Fibroblast of mammary gland (primary cell): ENCODE results near the gene MRPS21.

Experiments
- DNase-seq: peaks from one replicate; pipeline ENCODE4 v3.0.0-alpha.2; 2010; ENCODE audit warnings: low read depth
- H3K4me3 ChIP-seq: 2 replicates; pipeline ENCODE4 v1.5.1; 2011; ENCODE audit warnings: low read depth, mild to moderate bottlenecking, low read length, moderate library complexity; ENCODE audit not compliant: control insufficient read depth
- CTCF ChIP-seq: conservative IDR thresholded peaks from 2 replicates; pipeline ENCODE4 v1.5.1; 2011; ENCODE audit warnings: low read depth, low read length, inconsistent platforms; ENCODE audit not compliant: control insufficient read depth, insufficient read depth

The MRPS21 gene

GRCh38 chr1:150268705-150269403, 24.8 kb upstream of the MRPS21 start, which contains the start of gene APH1A:
TSS of gene APH1A (minus strand) at chr1:150269016. CDS start at chr1:150268810, 206 bp downstream.
- peak; percentile 96 for DNase-seq
- TF ChIP-seq CTCF: no peak
- H3K4me3 ChIP-seq: peak within 1 kb of the TSS; percentile 93

GRCh38 chr1:150269451-150269850, 24.2 kb upstream of the MRPS21 start:
- peak overlapping the region; percentile 93 for H3K4me3 ChIP-seq
- no peak for DNase-seq
- TF ChIP-seq CTCF: no peak

- DNase-seq: no peak
- no peak for TF ChIP-seq CTCF
Observed at GRCh38 chr1:150271291-150271959, 22.2 kb upstream of the MRPS21 start.

GRCh38 chr1:150273311-150273710, 20.4 kb upstream of the MRPS21 start:
- no peak for TF ChIP-seq CTCF
- peak; percentile 28 for DNase-seq
- H3K4me3 ChIP-seq: no peak overlapping the region

More at GRCh38 chr1:150271291-150271959, 22.2 kb upstream of the MRPS21 start:
- H3K4me3 ChIP-seq: no peak overlapping the region

- no peak overlapping the region for H3K4me3 ChIP-seq
- TF ChIP-seq CTCF: no peak
Observed at GRCh38 chr1:150280138-150280707, 13.4 kb upstream of the MRPS21 start.

GRCh38 chr1:150281221-150281757, 12.4 kb upstream of the MRPS21 start:
- TF ChIP-seq CTCF: peak; percentile 69
- peak overlapping the region; percentile 54 for H3K4me3 ChIP-seq
- DNase-seq: peak; percentile 71

More at GRCh38 chr1:150280138-150280707, 13.4 kb upstream of the MRPS21 start:
- DNase-seq: no peak
